H1 (cell line): ENCODE data around the gene MMP15. TPM values are rescaled to one million over a fixed set of nuclear protein-coding genes. Genes with fewer than 3 reads are reported as not detected.

ENCODE experiments used
- KDM5A ChIP-seq: fragments of 200-600 bp; IDR thresholded peaks from 2 replicates; pipeline ENCODE4 v1.7.1; 2012; ENCODE audit warnings: mild to moderate bottlenecking, low read length, inconsistent platforms, mixed read lengths
- RNF2 ChIP-seq: fragments of 200-900, 300-1000 bp; sonication (generic); IDR thresholded peaks from 2 replicates; pipeline ENCODE4 v1.7.1; 2016; ENCODE audit warnings: borderline replicate concordance, low read depth, mild to moderate bottlenecking, antibody characterized with exemption, low read length; ENCODE audit not compliant: poor library complexity, severe bottlenecking; ENCODE audit errors: missing control alignments
- RXRA ChIP-seq: IDR thresholded peaks from 2 replicates; pipeline ENCODE4 v1.6.1; 2011; ENCODE audit warnings: low read depth, mild to moderate bottlenecking, low read length, moderate library complexity; ENCODE audit not compliant: insufficient read depth
- SIRT6 ChIP-seq: IDR thresholded peaks from one replicate; pipeline ENCODE4 v1.7.1; 2012; ENCODE audit warnings: low read length, inconsistent platforms
- SP1 ChIP-seq: IDR thresholded peaks from 2 replicates; pipeline ENCODE4 v1.6.1; 2011; ENCODE audit warnings: low read depth, low read length
- polyA plus RNA-seq, 7 experiments: library from polyadenylated mRNA; depleted of rRNA in 3 of 7; stranded (reverse) in 5 of 7; unstranded in 2 of 7; fragments of >200 nt in 5 of 7; fragments of 200-250 nt in 2 of 7; gene quantifications; 1 replicate in 5 of 7; 2 replicates in 1 of 7; 4 replicates in 1 of 7; pipeline versions ENCODE4 v1.2.1 to v1.2.3, GENCODE V29; 2011 to 2013; ENCODE audit warnings: missing spikeins in 2 of 7, mixed read lengths in 2 of 7
- total RNA-seq: library from RNA; stranded (reverse); fragmentation: NEBNext Ultra II Directional; extraction: Animal tissue kit (Norgen Biotek cat#: 25700); gene quantifications from 2 replicates; pipeline ENCODE4 v1.2.1, GENCODE V29; 2021
- TF ChIP-seq, protein P1 (sequence below): IDR thresholded peaks from 2 replicates; pipeline ENCODE4 v1.6.1; 2011; ENCODE audit warnings: low read depth, mild to moderate bottlenecking, low read length; ENCODE audit not compliant: insufficient read depth

MMP15 gene
- total and polyA plus RNA-seq, 2 of the 8 experiments (the other 6 are each of a cell fraction or from before 2014, with no cell fraction given), result 38.5 to 42.2 TPM

DNA sequence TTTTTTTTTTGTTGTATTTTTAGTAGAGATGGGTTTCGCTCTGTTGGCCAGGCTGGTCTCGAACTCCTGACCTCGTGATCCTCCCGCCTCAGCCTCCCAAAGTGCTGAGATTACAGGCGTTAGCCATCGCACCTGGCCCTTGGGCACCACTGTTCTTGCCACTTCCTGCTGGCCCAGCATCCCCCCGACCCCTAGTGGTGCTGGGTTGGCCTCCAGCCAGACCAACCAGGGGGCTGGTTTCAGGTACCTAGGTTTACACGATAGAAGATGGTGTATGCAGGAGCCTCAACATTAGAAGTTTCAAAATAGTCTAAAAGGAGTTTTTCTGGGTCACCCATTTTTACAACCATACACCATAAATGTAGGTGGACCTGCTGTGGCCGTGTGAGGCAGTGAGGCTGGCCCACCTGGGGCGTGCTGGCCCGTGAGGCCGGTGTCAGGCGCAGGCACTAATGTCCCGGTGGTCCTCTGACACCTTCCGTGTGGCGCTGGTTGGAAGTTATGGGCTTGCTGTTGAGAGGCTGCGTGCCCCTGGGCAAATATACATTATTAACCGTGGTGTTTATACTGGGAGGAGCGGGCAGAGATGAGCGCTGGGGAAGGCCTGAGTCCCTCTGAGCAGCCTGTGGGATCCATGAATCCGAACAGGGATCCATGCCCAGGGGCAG is 60.2 kb downstream of the MMP15 start (continued):
- TF ChIP-seq, protein P1, sequence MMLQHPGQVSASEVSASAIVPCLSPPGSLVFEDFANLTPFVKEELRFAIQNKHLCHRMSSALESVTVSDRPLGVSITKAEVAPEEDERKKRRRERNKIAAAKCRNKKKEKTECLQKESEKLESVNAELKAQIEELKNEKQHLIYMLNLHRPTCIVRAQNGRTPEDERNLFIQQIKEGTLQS, result no peak
- TF ChIP-seq RXRA (no peak), RNF2 (no peak), SP1 (no peak), KDM5A (no peak), SIRT6 (no peak)
